Mucosa of rectum (tissue), 2 donors: ENCODE results near the gene ITPRIPL2.
A peak's percentile ranks its signal among the peaks of the same experiment; 100 is the strongest.

Source experiments
- H3K27ac ChIP-seq, 2 donors: one replicate each; pipeline ENCODE4 v1.7.0; 2013; ENCODE audit warnings: inconsistent platforms in 2 of 2, low read depth in 2 of 2, low read length in 2 of 2
- H3K27me3 ChIP-seq, 2 donors: one replicate each; pipeline ENCODE4 v1.7.0; 2013; ENCODE audit warnings: low read length in 2 of 2; ENCODE audit not compliant: control insufficient read depth in 2 of 2, insufficient read depth in 2 of 2
- H3K36me3 ChIP-seq, 2 donors: one replicate each; pipeline ENCODE4 v1.7.0; 2013; ENCODE audit warnings: low read length in 2 of 2; ENCODE audit not compliant: control insufficient read depth in 2 of 2, insufficient read depth in 2 of 2
- H3K4me1 ChIP-seq, 2 donors: one replicate each; pipeline ENCODE4 v1.7.0; 2013; ENCODE audit warnings: low read length in 2 of 2, mild to moderate bottlenecking in 1 of 2; ENCODE audit not compliant: control insufficient read depth in 2 of 2, insufficient read depth in 2 of 2
- H3K4me3 ChIP-seq, 2 donors: one replicate each; pipeline ENCODE4 v1.7.0; 2013; ENCODE audit warnings: low read length in 2 of 2
- H3K9ac ChIP-seq, 2 donors: one replicate each; pipeline ENCODE4 v1.7.0; 2013; ENCODE audit warnings: low read length in 2 of 2, low read depth in 1 of 2, mild to moderate bottlenecking in 1 of 2
- H3K9me3 ChIP-seq, 2 donors: one replicate each; pipeline ENCODE4 v1.7.0; 2013; ENCODE audit warnings: low read length in 2 of 2; ENCODE audit not compliant: control insufficient read depth in 2 of 2
- donor health status: healthy.
- donor health status: Normal muscosa, but diverticular disease.

ITPRIPL2 gene

GRCh38 chr16:19119564-19119963 is 5.8 kb downstream of the ITPRIPL2 start:
- Histone ChIP-seq H3K9ac (peak overlapping the region in 1 of 2 donors; percentile 41), H3K4me1 (peaks cover 37 to 47% of the 10 kb centered on the region in 2 donors), H3K36me3 (peaks cover 3 to 11% of the 10 kb centered on the region in 2 donors), H3K27me3 (no peaks in the 10 kb centered on the region), H3K27ac (peak overlapping the region; percentile 46 to 79), H3K4me3 (peak overlapping the region in 1 of 2 donors; percentile 62), H3K9me3 (no peaks in the 10 kb centered on the region)

DNA sequence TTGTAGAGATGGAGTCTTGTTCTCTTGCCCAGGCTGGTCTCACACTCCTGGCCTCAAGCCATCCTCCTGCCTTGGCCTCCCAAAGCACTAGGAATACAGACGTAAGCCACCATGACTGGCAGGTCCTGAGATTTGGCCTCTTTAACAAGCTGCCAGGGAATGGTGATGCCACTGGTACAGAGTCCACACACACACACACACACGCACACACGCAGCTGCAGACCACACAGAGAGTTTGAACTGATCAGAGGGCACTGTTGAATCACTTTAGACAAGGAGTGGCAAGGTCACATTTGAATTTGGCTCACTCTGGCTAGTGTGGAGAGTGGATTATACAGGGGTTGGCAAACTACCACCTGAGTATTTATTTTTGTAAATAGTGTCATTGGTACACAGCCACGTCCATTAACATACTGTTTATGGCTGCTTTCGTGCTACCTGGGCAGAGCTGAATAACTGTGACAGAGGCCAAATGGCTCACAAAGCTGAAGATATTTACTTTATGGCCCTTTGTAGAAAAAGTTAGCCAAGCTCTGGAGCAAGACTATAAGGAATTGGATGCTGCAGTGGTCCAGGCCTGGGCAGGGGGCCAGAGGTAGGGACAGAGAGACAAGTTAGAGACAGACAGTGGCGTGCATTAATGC is 9.9 kb downstream of the ITPRIPL2 start:
- no peaks in the 10 kb centered on the region for H3K27me3 ChIP-seq
- peaks cover 15 to 19% of the 10 kb centered on the region in 2 donors for H3K4me1 ChIP-seq
- no peak overlapping the region for H3K4me3 ChIP-seq
- peak overlapping the region; percentile 62 to 73 for H3K27ac ChIP-seq
- H3K9ac ChIP-seq, result peak overlapping the region in 1 of 2 donors; percentile 19
- H3K36me3 ChIP-seq, result peaks cover 0 to 4% of the 10 kb centered on the region in 2 donors
- H3K9me3 ChIP-seq, result peaks cover 0 to 3% of the 10 kb centered on the region in 2 donors

DNA sequence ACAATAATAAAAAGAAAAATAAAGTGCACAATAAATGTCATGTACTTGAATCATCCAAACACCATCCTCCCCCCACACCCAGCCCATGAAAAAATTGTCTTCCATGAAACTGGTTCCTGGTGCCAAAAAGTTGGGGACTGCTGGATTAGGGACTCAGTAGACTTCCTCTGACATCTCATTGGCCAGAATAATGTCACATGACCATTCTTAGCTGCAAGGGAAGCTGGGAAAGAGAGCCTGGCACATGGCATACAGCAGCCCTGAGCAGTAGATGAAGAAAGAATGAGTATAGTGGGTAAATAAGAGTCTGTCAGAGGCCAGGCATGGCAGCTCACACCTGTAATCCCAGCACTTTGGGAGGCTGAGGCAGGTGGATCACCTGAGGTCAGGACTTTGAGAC is 12.5 kb downstream of the ITPRIPL2 start:
- Histone ChIP-seq H3K4me3 (no peak overlapping the region), H3K9me3 (peaks cover 0 to 3% of the 10 kb centered on the region in 2 donors), H3K9ac (no peak overlapping the region), H3K27ac (no peak overlapping the region), H3K27me3 (no peaks in the 10 kb centered on the region), H3K36me3 (no peaks in the 10 kb centered on the region), H3K4me1 (peaks cover 21 to 24% of the 10 kb centered on the region in 2 donors)

DNA sequence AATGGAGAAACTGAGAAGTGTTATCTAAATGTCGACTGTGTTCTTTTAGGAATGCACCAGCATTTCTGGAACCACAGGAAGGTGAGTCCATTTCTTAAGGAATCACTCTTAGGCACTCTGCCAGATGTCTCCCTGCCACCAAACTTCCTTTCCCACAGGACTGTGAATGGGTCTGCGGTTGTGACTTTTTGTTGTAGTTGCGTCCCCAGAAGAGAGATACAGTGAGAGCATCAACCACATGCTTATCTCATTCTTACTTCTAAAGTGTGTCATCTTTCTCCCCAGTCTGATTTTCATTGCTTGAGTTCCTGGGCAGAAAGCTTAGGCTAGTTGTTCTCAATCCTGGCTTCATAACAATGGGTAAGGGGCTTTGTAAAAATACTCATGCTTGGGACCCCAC is 13.4 kb downstream of the ITPRIPL2 start:
- Histone ChIP-seq H3K9ac (no peak overlapping the region), H3K4me1 (peaks cover 30 to 33% of the 10 kb centered on the region in 2 donors), H3K27me3 (no peaks in the 10 kb centered on the region), H3K4me3 (no peak overlapping the region), H3K9me3 (peaks cover 0 to 3% of the 10 kb centered on the region in 2 donors), H3K27ac (no peak overlapping the region), H3K36me3 (no peaks in the 10 kb centered on the region)

- H3K9me3 ChIP-seq, result peaks cover 0 to 3% of the 10 kb centered on the region in 2 donors
- no peaks in the 10 kb centered on the region for H3K27me3 ChIP-seq
- peak overlapping the region in 1 of 2 donors; percentile 19 for H3K27ac ChIP-seq
- H3K36me3 ChIP-seq, result no peaks in the 10 kb centered on the region
- no peak overlapping the region for H3K4me3 ChIP-seq
- peaks cover 33 to 34% of the 10 kb centered on the region in 2 donors for H3K4me1 ChIP-seq
- H3K9ac ChIP-seq, result no peak overlapping the region
These were observed 13.9 kb downstream of the ITPRIPL2 start for GRCh38 chr16:19127674-19128131.

DNA sequence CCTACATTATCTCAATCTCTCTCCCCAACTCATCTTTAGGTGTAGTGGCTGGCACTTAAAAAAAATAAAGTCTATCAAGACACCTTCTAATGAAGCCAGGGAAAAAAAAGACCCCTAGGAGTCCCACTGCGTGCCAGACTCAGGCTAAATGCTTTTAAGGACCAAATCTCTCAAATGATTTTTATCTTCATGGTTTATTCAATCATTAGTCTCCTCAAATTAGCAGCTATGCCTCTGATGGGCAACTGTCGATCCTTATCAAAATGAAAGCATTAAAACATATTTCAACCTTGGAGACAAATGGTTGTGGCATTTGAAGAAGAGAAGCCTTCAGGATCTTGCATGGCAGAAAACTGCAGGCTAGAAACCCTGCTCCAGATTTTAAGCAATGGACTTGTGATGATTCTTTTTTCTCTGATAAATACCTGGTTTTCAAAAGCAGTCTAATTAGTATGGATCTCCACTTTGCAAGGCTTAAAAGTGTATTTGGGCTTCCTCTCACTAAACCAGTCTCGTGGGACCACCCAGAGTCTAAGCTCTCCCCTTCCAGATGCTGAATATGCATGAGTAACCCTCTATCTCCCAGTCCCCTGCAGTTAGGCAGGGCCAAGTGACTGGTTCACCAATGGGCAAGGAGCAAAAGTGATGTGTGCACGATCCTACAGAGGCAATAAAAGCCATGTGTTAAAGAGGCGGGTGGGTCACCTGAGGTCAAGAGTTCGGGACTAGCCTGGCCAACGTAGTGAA is 14.9 kb downstream of the ITPRIPL2 start:
- H3K9me3 ChIP-seq, result peaks cover 0 to 3% of the 10 kb centered on the region in 2 donors
- H3K9ac ChIP-seq, result no peak overlapping the region
- peaks cover 31 to 37% of the 10 kb centered on the region in 2 donors for H3K4me1 ChIP-seq
- H3K27ac ChIP-seq, result no peak overlapping the region
- no peaks in the 10 kb centered on the region for H3K27me3 ChIP-seq
- H3K36me3 ChIP-seq, result no peaks in the 10 kb centered on the region
- no peak overlapping the region for H3K4me3 ChIP-seq

DNA sequence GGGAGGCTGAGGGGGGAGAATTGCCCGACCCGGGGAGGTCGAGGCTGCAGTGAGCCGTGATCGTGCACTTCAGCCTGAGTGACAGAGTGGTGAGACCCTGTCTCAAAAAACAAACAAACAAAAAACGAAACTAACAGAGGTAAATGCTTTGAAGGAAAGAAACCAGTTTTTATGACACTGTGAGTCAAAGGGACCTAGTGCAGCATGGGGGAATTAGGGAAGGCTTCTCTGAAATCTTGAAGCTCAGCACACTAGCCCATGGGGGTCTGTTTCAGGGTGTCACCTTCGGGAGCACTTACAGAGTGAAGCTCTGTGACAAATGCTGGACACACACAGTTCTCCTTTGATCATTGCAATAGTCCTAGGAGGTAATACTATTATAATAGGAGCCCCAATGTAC is 16.6 kb downstream of the ITPRIPL2 start:
- no peaks in the 10 kb centered on the region for H3K27me3 ChIP-seq
- H3K9ac ChIP-seq, result no peak overlapping the region
- peak overlapping the region; percentile 65 to 74 for H3K27ac ChIP-seq
- peaks cover 26 to 30% of the 10 kb centered on the region in 2 donors for H3K4me1 ChIP-seq
- no peaks in the 10 kb centered on the region for H3K36me3 ChIP-seq
- no peak overlapping the region for H3K4me3 ChIP-seq
- H3K9me3 ChIP-seq, result peaks cover 0 to 3% of the 10 kb centered on the region in 2 donors

GRCh38 chr16:19130852-19131824 is 17.4 kb downstream of the ITPRIPL2 start:
- peak overlapping the region in 1 of 2 donors; percentile 51 for H3K4me3 ChIP-seq

DNA sequence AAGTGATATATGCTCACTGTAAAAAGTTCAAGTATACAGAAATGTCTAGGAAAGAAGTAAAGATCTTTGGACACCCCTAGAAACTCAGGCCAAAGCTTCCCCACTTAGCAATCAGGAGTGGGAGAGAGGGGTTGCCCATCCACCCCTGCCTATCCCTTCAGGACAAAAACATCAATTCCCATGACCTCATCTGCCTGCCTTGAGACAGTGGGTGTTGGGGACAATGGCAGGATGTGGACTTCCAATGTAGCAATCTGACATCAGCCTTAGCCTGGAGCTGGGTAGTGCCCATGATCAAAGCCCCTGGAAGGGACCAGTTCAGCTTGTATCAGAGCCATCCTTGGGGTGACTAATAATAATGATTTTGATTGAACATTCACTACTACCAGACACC is 18.1 kb downstream of the ITPRIPL2 start:
- Histone ChIP-seq H3K27ac (peak overlapping the region; percentile 65 to 74), H3K9ac (no peak overlapping the region), H3K4me1 (peaks cover 41 to 44% of the 10 kb centered on the region in 2 donors), H3K9me3 (no peaks in the 10 kb centered on the region), H3K36me3 (no peaks in the 10 kb centered on the region), H3K27me3 (no peaks in the 10 kb centered on the region), H3K4me3 (no peak overlapping the region)

More at GRCh38 chr16:19130852-19131824, 17.4 kb downstream of the ITPRIPL2 start:
- Histone ChIP-seq H3K36me3 (no peaks in the 10 kb centered on the region), H3K4me1 (peaks cover 34 to 38% of the 10 kb centered on the region in 2 donors), H3K9ac (peak overlapping the region in 1 of 2 donors; percentile 12), H3K27ac (peak overlapping the region; percentile 65 to 74), H3K9me3 (peaks cover 0 to 3% of the 10 kb centered on the region in 2 donors), H3K27me3 (no peaks in the 10 kb centered on the region)
